Measurements from ENCODE around the gene EEIG1. TPM values are rescaled to one million over a fixed set of nuclear protein-coding genes. Genes with fewer than 3 reads are reported as not detected.

The EEIG1 gene
- total and polyA plus RNA-seq, 9 of the 15 experiments (the other 6 are each of a cell fraction or from before 2014, with no cell fraction given) = 0.17 to 16.7 (median 3.6) TPM

Other genes starting within 250 kb of the EEIG1 start
Only the 7 nearest of the 17 such genes appear.
- 33.2 and 56.5 TPM in 2 replicates for gene AK1, start 103.3 kb downstream of the EEIG1 start, total RNA-seq (2014; rRNA removed)
- gene AK1, start 103.3 kb downstream of the EEIG1 start, total RNA-seq (2014; rRNA removed; fragmentation: Illumina TruSeq; extraction: Trizol) = 15.1 and 22.6 TPM in 2 replicates
- gene AK1, start 103.3 kb downstream of the EEIG1 start, total RNA-seq (2015; rRNA removed; fragmentation: Illumina TruSeq; extraction: Trizol) = 38.7 and 39.0 TPM in 2 replicates
- gene AK1, start 103.3 kb downstream of the EEIG1 start, total RNA-seq (2021) = 67.6 and 71.8 TPM in 2 replicates
- 37.2 and 44.6 TPM in 2 replicates for gene AK1, start 103.3 kb downstream of the EEIG1 start, polyA plus RNA-seq (2011; rRNA removed)
- gene AK1, start 103.3 kb downstream of the EEIG1 start, polyA plus RNA-seq (2014; fragmentation: Illumina TruSeq; extraction: Trizol) = 68.8 and 76.7 TPM in 2 replicates
- gene AK1, start 103.3 kb downstream of the EEIG1 start, polyA plus RNA-seq (2014; fragmentation: Nextera tagmentation; extraction: Ambion mirVana) = 10 to 100 TPM; 10.1 to 38.9 TPM
- 58.1 and 73.2 TPM in 2 replicates for gene AK1, start 103.3 kb downstream of the EEIG1 start, polyA plus RNA-seq (2014; rRNA removed)
- gene ST6GALNAC6, start 81.4 kb downstream of the EEIG1 start, total RNA-seq (2014; rRNA removed) = 13.0 and 16.0 TPM in 2 replicates
- gene ST6GALNAC6, start 81.4 kb downstream of the EEIG1 start, total RNA-seq (2014; rRNA removed; fragmentation: Illumina TruSeq; extraction: Trizol) = 6.4 and 8.2 TPM in 2 replicates
- gene ST6GALNAC6, start 81.4 kb downstream of the EEIG1 start, total RNA-seq (2015; rRNA removed; fragmentation: Illumina TruSeq; extraction: Trizol) = 16.8 and 17.0 TPM in 2 replicates
- gene ST6GALNAC6, start 81.4 kb downstream of the EEIG1 start, total RNA-seq (2021) = 17.3 and 18.7 TPM in 2 replicates
- 23.0 and 23.7 TPM in 2 replicates for gene ST6GALNAC6, start 81.4 kb downstream of the EEIG1 start, polyA plus RNA-seq (2011; rRNA removed)
- gene ST6GALNAC6, start 81.4 kb downstream of the EEIG1 start, polyA plus RNA-seq (2014; fragmentation: Illumina TruSeq; extraction: Trizol) = 14.5 and 15.6 TPM in 2 replicates
- gene ST6GALNAC6, start 81.4 kb downstream of the EEIG1 start, polyA plus RNA-seq (2014; fragmentation: Nextera tagmentation; extraction: Ambion mirVana) = under 1 TPM; 0.13 to 0.20 TPM
- gene ST6GALNAC6, start 81.4 kb downstream of the EEIG1 start, polyA plus RNA-seq (2014; rRNA removed) = 16.4 and 19.0 TPM in 2 replicates
- 25.5 and 47.2 TPM in 2 replicates for gene ST6GALNAC4, start 63.9 kb downstream of the EEIG1 start, total RNA-seq (2014; rRNA removed)
- gene ST6GALNAC4, start 63.9 kb downstream of the EEIG1 start, total RNA-seq (2014; rRNA removed; fragmentation: Illumina TruSeq; extraction: Trizol) = 2.8 and 6.6 TPM in 2 replicates
- 17.2 and 19.0 TPM in 2 replicates for gene ST6GALNAC4, start 63.9 kb downstream of the EEIG1 start, total RNA-seq (2015; rRNA removed; fragmentation: Illumina TruSeq; extraction: Trizol)
- 43.1 and 47.1 TPM in 2 replicates for gene ST6GALNAC4, start 63.9 kb downstream of the EEIG1 start, total RNA-seq (2021)
- 14.0 and 19.4 TPM in 2 replicates for gene ST6GALNAC4, start 63.9 kb downstream of the EEIG1 start, polyA plus RNA-seq (2011; rRNA removed)
- 15.4 and 34.0 TPM in 2 replicates for gene ST6GALNAC4, start 63.9 kb downstream of the EEIG1 start, polyA plus RNA-seq (2014; fragmentation: Illumina TruSeq; extraction: Trizol)
- gene ST6GALNAC4, start 63.9 kb downstream of the EEIG1 start, polyA plus RNA-seq (2014; fragmentation: Nextera tagmentation; extraction: Ambion mirVana) = 1 to 10 TPM; 2.6 to 3.4 TPM
- 26.0 and 42.6 TPM in 2 replicates for gene ST6GALNAC4, start 63.9 kb downstream of the EEIG1 start, polyA plus RNA-seq (2014; rRNA removed)
- 2.5 and 3.1 TPM in 2 replicates for gene PIP5KL1, start 50.2 kb downstream of the EEIG1 start, total RNA-seq (2014; rRNA removed)
- 0.80 and 1.2 TPM in 2 replicates for gene PIP5KL1, start 50.2 kb downstream of the EEIG1 start, total RNA-seq (2014; rRNA removed; fragmentation: Illumina TruSeq; extraction: Trizol)
- gene PIP5KL1, start 50.2 kb downstream of the EEIG1 start, total RNA-seq (2015; rRNA removed; fragmentation: Illumina TruSeq; extraction: Trizol) = 0.58 and 1.3 TPM in 2 replicates
- gene PIP5KL1, start 50.2 kb downstream of the EEIG1 start, total RNA-seq (2021) = 3.0 and 3.7 TPM in 2 replicates
- 1.2 and 1.6 TPM in 2 replicates for gene PIP5KL1, start 50.2 kb downstream of the EEIG1 start, polyA plus RNA-seq (2011; rRNA removed)
- 0.82 and 1.2 TPM in 2 replicates for gene PIP5KL1, start 50.2 kb downstream of the EEIG1 start, polyA plus RNA-seq (2014; fragmentation: Illumina TruSeq; extraction: Trizol)
- under 1 TPM; 0.18 to 0.41 TPM for gene PIP5KL1, start 50.2 kb downstream of the EEIG1 start, polyA plus RNA-seq (2014; fragmentation: Nextera tagmentation; extraction: Ambion mirVana)
- gene PIP5KL1, start 50.2 kb downstream of the EEIG1 start, polyA plus RNA-seq (2014; rRNA removed) = 4.3 and 4.8 TPM in 2 replicates
- gene DPM2, start 43.1 kb downstream of the EEIG1 start, total RNA-seq (2014; rRNA removed) = 56.6 and 88.7 TPM in 2 replicates
- gene DPM2, start 43.1 kb downstream of the EEIG1 start, total RNA-seq (2014; rRNA removed; fragmentation: Illumina TruSeq; extraction: Trizol) = 48.1 and 53.8 TPM in 2 replicates
- 71.1 and 73.4 TPM in 2 replicates for gene DPM2, start 43.1 kb downstream of the EEIG1 start, total RNA-seq (2015; rRNA removed; fragmentation: Illumina TruSeq; extraction: Trizol)
- 95.3 and 102 TPM in 2 replicates for gene DPM2, start 43.1 kb downstream of the EEIG1 start, total RNA-seq (2021)
- gene DPM2, start 43.1 kb downstream of the EEIG1 start, polyA plus RNA-seq (2011; rRNA removed) = 93.8 and 101 TPM in 2 replicates
- gene DPM2, start 43.1 kb downstream of the EEIG1 start, polyA plus RNA-seq (2014; fragmentation: Illumina TruSeq; extraction: Trizol) = 126 and 142 TPM in 2 replicates
- gene DPM2, start 43.1 kb downstream of the EEIG1 start, polyA plus RNA-seq (2014; fragmentation: Nextera tagmentation; extraction: Ambion mirVana) = 10 to 100 TPM; 43.5 to 69.3 TPM
- 104 and 107 TPM in 2 replicates for gene DPM2, start 43.1 kb downstream of the EEIG1 start, polyA plus RNA-seq (2014; rRNA removed)
- gene NAIF1, start 86.3 kb upstream of the EEIG1 start, total RNA-seq (2014; rRNA removed) = 21.3 and 27.6 TPM in 2 replicates
- gene NAIF1, start 86.3 kb upstream of the EEIG1 start, total RNA-seq (2014; rRNA removed; fragmentation: Illumina TruSeq; extraction: Trizol) = 15.8 and 16.2 TPM in 2 replicates
- gene NAIF1, start 86.3 kb upstream of the EEIG1 start, total RNA-seq (2015; rRNA removed; fragmentation: Illumina TruSeq; extraction: Trizol) = 15.9 and 17.4 TPM in 2 replicates
- 23.1 and 26.6 TPM in 2 replicates for gene NAIF1, start 86.3 kb upstream of the EEIG1 start, total RNA-seq (2021)
- gene NAIF1, start 86.3 kb upstream of the EEIG1 start, polyA plus RNA-seq (2011; rRNA removed) = 17.2 and 21.5 TPM in 2 replicates
- gene NAIF1, start 86.3 kb upstream of the EEIG1 start, polyA plus RNA-seq (2014; fragmentation: Illumina TruSeq; extraction: Trizol) = 16.3 and 16.9 TPM in 2 replicates
- gene NAIF1, start 86.3 kb upstream of the EEIG1 start, polyA plus RNA-seq (2014; fragmentation: Nextera tagmentation; extraction: Ambion mirVana) = 1 to 10 TPM; 4.8 to 5.3 TPM
- gene NAIF1, start 86.3 kb upstream of the EEIG1 start, polyA plus RNA-seq (2014; rRNA removed) = 17.7 and 17.8 TPM in 2 replicates
- gene SLC25A25, start 87.2 kb upstream of the EEIG1 start, total RNA-seq (2014; rRNA removed) = 35.9 and 39.5 TPM in 2 replicates
- gene SLC25A25, start 87.2 kb upstream of the EEIG1 start, total RNA-seq (2014; rRNA removed; fragmentation: Illumina TruSeq; extraction: Trizol) = 19.0 and 19.3 TPM in 2 replicates
- gene SLC25A25, start 87.2 kb upstream of the EEIG1 start, total RNA-seq (2015; rRNA removed; fragmentation: Illumina TruSeq; extraction: Trizol) = 23.2 and 25.1 TPM in 2 replicates
- 30.1 and 30.7 TPM in 2 replicates for gene SLC25A25, start 87.2 kb upstream of the EEIG1 start, total RNA-seq (2021)
- 21.7 and 26.7 TPM in 2 replicates for gene SLC25A25, start 87.2 kb upstream of the EEIG1 start, polyA plus RNA-seq (2011; rRNA removed)
- 18.7 and 25.2 TPM in 2 replicates for gene SLC25A25, start 87.2 kb upstream of the EEIG1 start, polyA plus RNA-seq (2014; fragmentation: Illumina TruSeq; extraction: Trizol)
- under 1 TPM; 0.07 to 0.10 TPM for gene SLC25A25, start 87.2 kb upstream of the EEIG1 start, polyA plus RNA-seq (2014; fragmentation: Nextera tagmentation; extraction: Ambion mirVana)
- gene SLC25A25, start 87.2 kb upstream of the EEIG1 start, polyA plus RNA-seq (2014; rRNA removed) = 27.2 and 31.0 TPM in 2 replicates

All from K562 (cell line).